IPS-15b (cell line): ENCODE results near the gene FAM43A.

Experiments used
- H3K27me3 ChIP-seq: one replicate; pipeline ENCODE4 v1.6.1; 2013; ENCODE audit warnings: low read length; ENCODE audit not compliant: control insufficient read depth, insufficient read depth
- H3K36me3 ChIP-seq: one replicate; pipeline ENCODE4 v1.6.1; 2013; ENCODE audit warnings: low read length; ENCODE audit not compliant: control insufficient read depth, insufficient read depth
- H3K4me1 ChIP-seq: one replicate; pipeline ENCODE4 v1.6.1; 2013; ENCODE audit warnings: mild to moderate bottlenecking, low read length; ENCODE audit not compliant: control insufficient read depth, insufficient read depth
- H3K4me3 ChIP-seq: one replicate; pipeline ENCODE4 v1.5.1; 2013; ENCODE audit warnings: low read depth, low read length
- H3K9ac ChIP-seq: one replicate; pipeline ENCODE4 v1.6.1; 2013; ENCODE audit warnings: low read depth, mild to moderate bottlenecking, low read length
- H3K9me3 ChIP-seq: one replicate; pipeline ENCODE4 v1.6.1; 2013; ENCODE audit warnings: mild to moderate bottlenecking, low read length; ENCODE audit not compliant: control insufficient read depth, insufficient read depth

Gene FAM43A

DNA sequence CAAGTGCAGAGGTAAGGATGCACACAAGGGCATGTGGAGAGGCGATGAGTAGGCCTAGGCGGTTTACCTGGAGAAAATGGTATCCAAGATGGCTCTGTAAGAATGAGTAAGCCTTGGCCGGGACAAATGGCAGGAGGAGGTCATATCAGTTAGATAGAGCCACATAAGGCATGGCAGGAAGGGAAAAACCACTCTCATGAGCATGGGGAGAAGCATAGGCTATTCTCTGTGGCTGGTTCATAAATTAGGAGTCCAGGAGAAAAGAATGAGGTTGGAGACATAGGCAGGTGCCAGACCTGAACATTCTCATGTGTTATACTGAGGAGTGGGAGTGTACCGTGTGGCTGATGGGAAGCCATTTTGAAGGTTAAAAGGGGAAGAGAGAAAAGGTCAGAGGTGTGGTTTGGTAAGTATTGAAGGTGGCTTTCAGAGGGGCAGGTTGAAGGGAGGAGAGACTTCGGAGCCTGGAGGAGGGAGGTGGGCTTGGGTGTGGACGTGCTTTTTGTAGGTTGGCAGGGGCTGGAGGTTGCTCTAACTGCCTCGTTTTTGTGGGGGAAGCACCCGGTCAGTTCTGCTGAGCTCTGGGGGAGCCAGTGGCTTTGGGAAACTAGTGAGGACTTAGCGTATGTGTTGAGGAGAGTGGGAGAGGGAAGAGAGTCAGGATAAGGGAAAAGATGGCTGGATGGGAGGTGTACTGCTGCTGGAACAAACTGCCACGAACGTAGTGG lies 4.6 kb upstream of the FAM43A start:
- peaks cover 22% of the 10 kb centered on the region for H3K27me3 ChIP-seq
- H3K4me1 ChIP-seq = no peaks in the 10 kb centered on the region
- H3K36me3 ChIP-seq = no peaks in the 10 kb centered on the region
- H3K4me3 ChIP-seq = no peak overlapping the region
- no peak overlapping the region for H3K9ac ChIP-seq
- no peaks in the 10 kb centered on the region for H3K9me3 ChIP-seq

DNA sequence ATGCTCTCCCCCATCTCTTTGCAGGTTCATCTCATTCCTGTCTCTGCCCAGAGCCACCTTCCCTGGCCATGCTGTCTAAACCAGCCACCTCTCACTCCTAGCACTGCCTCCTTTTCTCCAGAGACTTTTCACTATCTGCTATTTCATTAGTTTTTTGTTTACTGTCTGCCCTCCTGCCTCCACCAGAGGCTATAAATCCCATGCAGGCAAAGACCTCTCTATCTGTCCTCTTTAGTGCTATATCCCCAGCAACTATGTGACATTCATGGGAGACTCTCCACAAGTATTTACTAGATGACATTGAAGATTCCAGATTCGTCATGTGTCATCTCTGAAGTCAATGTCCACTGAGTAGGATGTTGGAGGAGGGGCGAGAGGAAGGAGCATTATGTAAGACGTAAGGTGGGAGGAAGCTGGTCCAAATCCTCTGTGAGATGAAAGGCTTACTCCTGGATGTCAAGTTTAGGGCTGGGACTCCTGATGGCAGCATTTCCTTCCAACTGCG lies 3.4 kb upstream of the FAM43A start:
- Histone ChIP-seq H3K4me3 (no peak overlapping the region), H3K9ac (no peak overlapping the region), H3K27me3 (peaks cover 34% of the 10 kb centered on the region)

DNA sequence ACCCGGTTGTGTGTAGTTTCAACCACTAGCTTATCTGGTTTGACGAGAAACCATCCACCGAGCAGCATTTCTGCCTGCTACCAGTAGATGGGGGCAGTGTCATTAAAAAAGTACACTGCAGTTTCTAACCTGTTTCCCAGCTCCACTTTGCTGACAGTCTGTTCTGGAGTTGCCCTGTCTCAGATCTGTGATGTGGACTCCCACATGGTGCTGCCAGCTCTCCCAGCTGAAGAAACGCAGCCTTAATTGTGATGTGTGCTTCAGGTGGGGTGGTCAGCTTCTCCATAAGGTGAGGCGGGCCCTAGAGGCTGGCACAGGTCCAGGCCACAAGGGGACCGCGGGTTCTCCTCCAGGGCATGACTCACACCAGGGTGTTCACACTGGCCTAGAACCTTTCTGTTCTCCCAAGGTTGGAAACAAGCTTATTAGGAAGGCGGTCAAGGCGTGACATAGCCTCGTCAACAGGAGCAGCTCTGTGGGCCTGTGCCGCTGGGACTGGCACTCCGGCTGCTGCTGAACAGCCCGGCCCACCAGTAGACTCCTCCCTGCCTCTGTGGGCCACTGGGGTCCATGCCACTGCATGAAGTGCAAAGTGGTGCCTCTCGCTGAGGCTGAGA lies 2.9 kb upstream of the FAM43A start:
- H3K36me3 ChIP-seq = no peaks in the 10 kb centered on the region
- H3K9me3 ChIP-seq = no peaks in the 10 kb centered on the region
- H3K9ac ChIP-seq = no peak overlapping the region
- H3K4me1 ChIP-seq = no peaks in the 10 kb centered on the region
- no peak overlapping the region for H3K4me3 ChIP-seq
- H3K27me3 ChIP-seq = peaks cover 37% of the 10 kb centered on the region

More for the DNA sequence above, 3.4 kb upstream of the FAM43A start:
- Histone ChIP-seq H3K4me1 (no peaks in the 10 kb centered on the region), H3K9me3 (no peaks in the 10 kb centered on the region), H3K36me3 (no peaks in the 10 kb centered on the region)

DNA sequence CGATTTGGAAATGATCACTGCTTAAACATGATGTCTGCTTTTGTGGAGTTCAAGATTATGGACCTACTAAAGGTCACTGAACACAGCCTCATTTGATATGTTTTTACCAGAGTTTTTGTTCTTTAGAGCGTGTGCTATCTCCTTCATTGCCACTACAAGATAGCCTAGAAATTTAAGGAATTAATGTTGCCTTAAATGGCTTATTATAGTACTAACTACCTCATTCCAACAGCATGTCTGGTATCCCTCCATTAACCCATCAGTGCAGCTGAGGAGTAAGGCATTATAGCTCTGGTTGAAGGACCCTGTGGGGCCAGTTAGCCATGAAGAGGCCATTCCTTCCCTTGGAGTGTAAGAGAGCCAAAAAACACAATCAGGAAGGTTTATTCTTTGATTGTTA lies 2.3 kb upstream of the FAM43A start:
- H3K27me3 ChIP-seq = peaks cover 37% of the 10 kb centered on the region
- no peaks in the 10 kb centered on the region for H3K4me1 ChIP-seq
- H3K36me3 ChIP-seq = no peaks in the 10 kb centered on the region
- H3K9me3 ChIP-seq = no peaks in the 10 kb centered on the region
- H3K4me3 ChIP-seq = no peak overlapping the region
- H3K9ac ChIP-seq = no peak overlapping the region

DNA sequence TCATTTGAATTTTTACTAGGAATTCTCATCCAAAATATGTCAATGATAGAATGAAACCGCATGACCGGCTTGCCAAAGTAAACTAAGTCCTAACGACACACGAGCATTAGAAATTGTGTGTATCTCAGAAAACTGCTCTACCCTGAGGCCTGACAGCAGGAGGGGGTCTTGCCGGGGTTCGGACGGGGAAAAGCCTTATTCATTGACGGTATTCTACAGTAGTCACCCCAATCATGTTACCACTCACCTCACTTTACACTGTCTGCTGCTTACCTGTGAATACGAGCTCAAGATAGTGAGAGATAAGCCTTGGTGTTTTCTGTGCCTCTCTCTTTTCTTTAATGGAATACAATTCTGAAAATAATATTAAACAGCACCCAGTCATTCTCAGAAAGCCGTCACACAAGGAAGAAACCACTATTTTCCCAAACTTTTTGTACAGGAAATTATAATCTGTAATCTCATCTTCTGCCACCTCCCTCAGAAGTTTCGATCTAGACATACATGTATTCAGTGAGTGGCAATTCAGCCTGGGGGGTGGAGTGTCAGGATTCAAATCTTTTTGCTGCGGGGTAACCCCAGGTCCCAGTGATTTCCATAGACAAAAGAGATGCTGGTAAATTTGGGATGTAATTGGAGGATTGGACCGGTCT lies 492 bp upstream of the FAM43A start:
- H3K36me3 ChIP-seq = no peaks in the 10 kb centered on the region
- no peaks in the 10 kb centered on the region for H3K9me3 ChIP-seq
- no peaks in the 10 kb centered on the region for H3K4me1 ChIP-seq
- peaks cover 37% of the 10 kb centered on the region for H3K27me3 ChIP-seq
- no peak overlapping the region for H3K9ac ChIP-seq
- H3K4me3 ChIP-seq = peak overlapping the region; percentile 76

DNA sequence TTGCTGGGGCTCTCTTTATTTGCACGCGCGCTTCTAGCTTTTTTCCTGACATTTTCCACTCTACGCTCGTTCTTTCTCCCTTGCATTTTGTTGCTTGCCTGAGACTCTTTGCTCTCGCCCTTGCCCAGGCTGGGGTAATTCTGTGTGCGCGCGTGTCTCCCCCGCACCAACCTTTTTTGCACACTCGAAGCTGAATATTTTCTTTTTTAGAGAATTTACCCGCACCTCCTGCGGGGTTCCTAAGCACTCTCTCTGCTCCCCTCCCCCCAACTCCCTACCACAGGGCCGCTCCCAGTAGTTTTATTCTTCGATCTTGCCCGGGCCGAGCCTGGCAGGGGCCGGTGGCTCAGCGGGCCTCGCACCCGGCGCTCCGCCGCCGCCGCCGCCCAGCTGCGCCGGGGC lies 732 bp downstream of the FAM43A start:
- Histone ChIP-seq H3K4me1 (no peaks in the 10 kb centered on the region), H3K9me3 (no peaks in the 10 kb centered on the region), H3K9ac (no peak overlapping the region), H3K4me3 (peak overlapping the region; percentile 76), H3K27me3 (peaks cover 37% of the 10 kb centered on the region), H3K36me3 (no peaks in the 10 kb centered on the region)

DNA sequence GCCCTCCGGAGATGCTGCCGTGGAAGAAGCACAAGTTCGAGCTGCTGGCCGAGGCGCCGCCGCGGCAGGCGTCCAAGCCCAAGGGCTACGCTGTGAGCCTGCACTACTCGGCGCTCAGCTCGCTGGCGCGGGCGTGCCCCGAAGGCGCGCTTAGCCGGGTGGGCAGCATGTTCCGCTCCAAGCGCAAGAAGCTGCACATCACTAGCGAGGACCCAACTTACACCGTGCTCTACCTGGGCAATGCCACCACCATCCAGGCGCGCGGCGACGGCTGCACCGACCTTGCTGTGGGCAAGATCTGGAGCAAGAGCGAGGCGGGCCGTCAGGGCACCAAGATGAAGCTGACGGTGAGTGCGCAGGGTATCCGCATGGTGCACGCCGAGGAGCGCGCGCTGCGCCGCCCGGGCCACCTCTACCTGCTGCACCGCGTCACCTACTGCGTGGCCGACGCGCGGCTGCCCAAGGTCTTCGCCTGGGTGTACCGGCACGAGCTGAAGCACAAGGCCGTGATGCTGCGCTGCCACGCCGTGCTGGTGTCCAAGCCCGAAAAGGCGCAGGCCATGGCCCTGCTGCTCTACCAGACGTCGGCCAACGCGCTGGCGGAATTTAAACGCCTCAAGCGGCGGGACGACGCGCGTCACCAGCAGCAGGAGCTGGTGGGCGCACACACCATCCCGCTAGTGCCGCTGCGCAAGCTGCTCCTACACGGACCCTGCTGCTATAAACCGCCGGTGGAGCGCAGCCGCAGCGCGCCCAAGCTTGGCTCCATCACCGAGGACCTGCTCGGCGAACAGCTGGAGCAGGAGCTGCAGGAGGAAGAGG lies 1.3 kb downstream of the FAM43A start:
- no peaks in the 10 kb centered on the region for H3K4me1 ChIP-seq
- peaks cover 37% of the 10 kb centered on the region for H3K27me3 ChIP-seq
- peak overlapping the region; percentile 76 for H3K4me3 ChIP-seq
- no peak overlapping the region for H3K9ac ChIP-seq
- no peaks in the 10 kb centered on the region for H3K36me3 ChIP-seq
- H3K9me3 ChIP-seq = no peaks in the 10 kb centered on the region

DNA sequence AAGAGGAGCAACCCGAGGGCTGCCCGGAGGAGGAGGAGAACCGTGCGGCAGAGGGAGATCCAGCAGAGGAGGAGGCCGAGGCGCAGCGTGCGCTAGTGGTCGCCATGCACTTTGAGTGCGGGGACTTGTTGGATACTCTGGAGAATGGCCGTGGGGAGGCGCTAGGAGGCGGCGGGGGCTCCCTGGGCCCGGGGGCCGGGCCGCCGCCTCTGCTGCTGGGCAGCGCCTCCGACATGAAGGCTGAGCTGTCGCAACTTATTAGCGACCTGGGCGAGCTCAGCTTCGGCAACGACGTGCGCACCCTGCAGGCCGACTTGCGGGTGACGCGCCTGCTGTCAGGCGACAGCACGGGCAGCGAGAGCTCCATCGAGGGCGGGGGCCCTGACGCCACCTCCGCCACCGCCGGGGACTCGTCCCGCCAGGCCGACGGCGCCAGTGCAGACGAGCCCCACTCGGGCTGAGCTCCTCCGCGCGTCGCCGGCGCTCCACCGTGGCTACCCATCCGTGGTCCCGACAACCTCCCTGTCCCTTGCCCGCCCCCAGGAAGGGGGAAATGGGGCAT lies 2.0 kb downstream of the FAM43A start:
- Histone ChIP-seq H3K27me3 (peaks cover 37% of the 10 kb centered on the region), H3K9ac (no peak overlapping the region), H3K4me3 (peak overlapping the region; percentile 76), H3K36me3 (no peaks in the 10 kb centered on the region), H3K4me1 (no peaks in the 10 kb centered on the region), H3K9me3 (no peaks in the 10 kb centered on the region)

DNA sequence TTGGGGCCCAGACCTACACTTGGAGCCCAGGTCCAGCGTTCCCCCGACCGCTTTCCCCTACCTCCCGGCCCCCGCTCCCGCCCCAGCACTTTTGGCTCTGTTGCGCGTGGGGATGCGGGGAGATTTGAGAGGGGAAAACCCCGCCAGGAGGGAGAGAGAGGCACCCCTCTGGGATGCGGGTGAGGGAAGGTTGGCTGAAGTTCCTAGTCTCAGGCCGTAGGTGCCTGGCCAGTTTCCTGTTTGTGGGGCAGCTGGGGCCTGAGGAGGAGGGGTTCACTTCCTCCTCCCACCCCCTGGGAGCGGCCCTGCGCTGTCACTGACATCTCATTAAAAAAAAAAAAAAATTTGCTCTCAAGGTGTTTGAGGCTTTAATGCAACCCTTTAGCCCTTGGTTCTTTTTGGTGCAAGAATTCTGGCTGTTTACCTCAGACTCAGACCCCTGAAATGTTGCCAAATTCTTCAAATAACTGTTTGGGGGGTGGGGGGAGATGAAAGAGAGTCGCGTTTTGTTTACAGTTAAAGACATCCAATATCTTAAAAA lies 2.6 kb downstream of the FAM43A start:
- no peaks in the 10 kb centered on the region for H3K36me3 ChIP-seq

DNA sequence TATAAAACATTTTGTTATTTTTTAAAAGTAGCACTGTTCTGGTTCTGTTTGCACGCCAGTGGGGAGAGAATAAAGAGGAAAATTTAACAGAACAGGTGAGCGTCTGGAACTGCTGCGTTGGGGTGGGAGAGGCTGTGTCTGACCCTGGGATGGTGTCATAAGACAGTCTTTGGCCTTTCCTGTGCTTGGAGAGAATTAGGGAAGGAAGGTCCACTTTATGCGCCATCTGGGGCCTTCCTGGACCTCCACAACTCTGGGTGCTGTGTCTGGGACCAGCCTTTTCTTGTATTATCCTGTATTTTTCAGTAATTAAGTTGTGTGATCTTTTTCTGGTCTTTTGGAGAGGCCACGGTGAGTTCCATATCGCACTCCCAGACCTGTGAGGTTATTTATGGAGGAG lies 3.3 kb downstream of the FAM43A start:
- peaks cover 36% of the 10 kb centered on the region for H3K27me3 ChIP-seq
- H3K9me3 ChIP-seq = no peaks in the 10 kb centered on the region
- H3K36me3 ChIP-seq = no peaks in the 10 kb centered on the region
- no peak overlapping the region for H3K4me3 ChIP-seq
- H3K4me1 ChIP-seq = no peaks in the 10 kb centered on the region
- no peak overlapping the region for H3K9ac ChIP-seq

More for the DNA sequence above, 2.6 kb downstream of the FAM43A start:
- Histone ChIP-seq H3K4me3 (peak overlapping the region; percentile 76), H3K4me1 (no peaks in the 10 kb centered on the region), H3K9me3 (no peaks in the 10 kb centered on the region), H3K9ac (no peak overlapping the region), H3K27me3 (peaks cover 37% of the 10 kb centered on the region)

DNA sequence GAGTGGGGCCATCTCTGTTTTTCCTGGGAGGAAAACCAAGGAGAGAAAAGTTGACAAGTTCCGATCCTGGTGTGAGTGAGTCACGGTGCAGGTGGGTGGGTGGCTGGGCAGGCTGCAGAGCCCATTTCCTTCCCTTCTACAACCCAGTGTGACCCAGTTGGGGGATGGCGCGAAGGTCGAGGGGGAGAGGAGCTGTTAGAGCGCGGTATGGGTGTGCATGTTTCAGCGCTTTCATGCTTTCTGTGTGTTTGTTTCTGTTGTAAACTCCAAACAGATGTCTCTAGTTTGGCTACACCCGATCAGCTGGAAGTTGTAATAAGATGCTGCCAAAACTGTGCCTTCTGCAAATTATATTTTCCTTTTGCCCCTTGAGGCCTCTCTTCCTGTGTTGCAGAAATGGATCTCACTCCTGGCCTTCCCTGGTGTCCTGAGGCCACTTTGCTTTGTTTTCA lies 3.8 kb downstream of the FAM43A start:
- Histone ChIP-seq H3K36me3 (no peaks in the 10 kb centered on the region), H3K27me3 (peaks cover 30% of the 10 kb centered on the region), H3K4me1 (no peaks in the 10 kb centered on the region), H3K4me3 (no peak overlapping the region), H3K9me3 (no peaks in the 10 kb centered on the region), H3K9ac (no peak overlapping the region)
